ENCODE measurements around the gene DRC7. TPM values are rescaled to one million over a fixed set of nuclear protein-coding genes. Genes with fewer than 3 reads are reported as not detected.

Gene DRC7
- total and polyA plus RNA-seq, 9 of the 15 experiments (the other 6 are each of a cell fraction or from before 2014, with no cell fraction given): 0.04 to 0.33 (median 0.12) TPM; not detected in 3

GRCh38 chr16:57734925-57735754 lies 40.5 kb downstream of the DRC7 start (continued):
- peak; percentile 17; the same call in 1 of the 2 replicates for TF ChIP-seq ZNF592 (IDR thresholded peaks at IDR 0.05)
- no peak for TF ChIP-seq NR2C2 (CRISPR knock-in tag; IDR thresholded peaks at IDR 0.05)
- TF ChIP-seq NR2C2 (tag; IDR thresholded peaks at IDR 0.05): peak; percentile 98
- peak; percentile 24; the same call in 1 of the 2 replicates for TF ChIP-seq MYC (IDR thresholded peaks at IDR 0.05; ENCODE audit: low read depth, low read length)
- TF ChIP-seq MYC (CRISPR knock-in tag; IDR thresholded peaks at IDR 0.05; ENCODE audit: borderline replicate concordance, low read depth): peak; percentile 81; the same call in 1 of the 2 replicates
- TF ChIP-seq BHLHE40 (IDR thresholded peaks at IDR 0.05; ENCODE audit: low read length): 0 out of 2 replicates have a peak, but pooled peaks have one; percentile 4
- TF ChIP-seq SIN3B (IDR thresholded peaks at IDR 0.05; ENCODE audit: low read depth): 0 out of 2 replicates have a peak, but pooled peaks have one; percentile 45
- TF ChIP-seq RNF2 (IDR thresholded peaks at IDR 0.05): no peak
- TF ChIP-seq ELF2 (CRISPR knock-in tag; IDR thresholded peaks at IDR 0.05): peak; percentile 84
- peak; percentile 85; the same call in 1 of the 2 replicates for TF ChIP-seq RFX1 (IDR thresholded peaks at IDR 0.05)
- TF ChIP-seq BACH1 (tag; IDR thresholded peaks at IDR 0.05): peak; percentile 64; the same call in 1 of the 2 replicates
- no peak for TF ChIP-seq ZNF699 (CRISPR knock-in tag; IDR thresholded peaks at IDR 0.05; ENCODE audit: insufficient replicate concordance)
- peak; percentile 92 for TF ChIP-seq HCFC1 (IDR thresholded peaks at IDR 0.05; ENCODE audit: low read depth, low read length)
- peak; percentile 96 for TF ChIP-seq NR2C1 (IDR thresholded peaks at IDR 0.05)
- peak; percentile 97 for TF ChIP-seq NR2C1 (tag; IDR thresholded peaks at IDR 0.05)
- peak; percentile 48; the same call in 1 of the 2 replicates for TF ChIP-seq MEF2D (tag; conservative IDR thresholded peaks at IDR 0.05; ENCODE audit: low read depth)
- TF ChIP-seq TAF9B (IDR thresholded peaks at IDR 0.05; ENCODE audit: partially characterized antibody): peak; percentile 78
- TF ChIP-seq SPI1 (IDR thresholded peaks at IDR 0.05; ENCODE audit: borderline replicate concordance, low read depth, low read length): peak; percentile 17; the same call in 1 of the 2 replicates
- no peak for TF ChIP-seq ZNF76 (CRISPR knock-in tag; IDR thresholded peaks at IDR 0.05; ENCODE audit: borderline replicate concordance)
- no peak for TF ChIP-seq ZNF23 (CRISPR knock-in tag; IDR thresholded peaks at IDR 0.05)
- TF ChIP-seq RBFOX2 (IDR thresholded peaks at IDR 0.05; ENCODE audit: low read depth, low read length): peak; percentile 79
- TF ChIP-seq POLR2G (IDR thresholded peaks at IDR 0.05; ENCODE audit: low read depth, low read length): peak; percentile 74
